Trophoblast cell (in vitro differentiated cells and primary cell): ENCODE data around the gene MAML1.

Experiments
- DNase-seq, 2 donors: peaks; one replicate each; pipeline ENCODE4 v3.0.0-alpha.2; 2016
- H2AFZ ChIP-seq: 2 replicates; pipeline ENCODE4 v1.6.1; 2013; ENCODE audit warnings: low read length, moderate library complexity, mild to moderate bottlenecking; ENCODE audit not compliant: insufficient read depth, poor library complexity
- H2AK5ac ChIP-seq: 2 replicates; pipeline ENCODE4 v1.6.1; 2013; ENCODE audit warnings: mild to moderate bottlenecking, low read length
- H2BK120ac ChIP-seq: 2 replicates; pipeline ENCODE4 v1.6.1; 2013; ENCODE audit warnings: low read length, mild to moderate bottlenecking, moderate library complexity; ENCODE audit not compliant: insufficient read depth, poor library complexity
- H2BK12ac ChIP-seq: 2 replicates; pipeline ENCODE4 v1.6.1; 2013; ENCODE audit warnings: mild to moderate bottlenecking, low read length, moderate library complexity
- H2BK5ac ChIP-seq: 2 replicates; pipeline ENCODE4 v1.6.1; 2013; ENCODE audit warnings: low read length, low read depth, moderate library complexity, mild to moderate bottlenecking; ENCODE audit not compliant: poor library complexity
- H3K14ac ChIP-seq: 2 replicates; pipeline ENCODE4 v1.6.1; 2013; ENCODE audit warnings: mild to moderate bottlenecking, low read length
- H3K18ac ChIP-seq: 2 replicates; pipeline ENCODE4 v1.6.1; 2013; ENCODE audit warnings: mild to moderate bottlenecking, low read length
- H3K23ac ChIP-seq: 2 replicates; pipeline ENCODE4 v1.6.1; 2013; ENCODE audit warnings: low read length
- H3K27ac ChIP-seq: 2 replicates; pipeline ENCODE4 v1.5.1; 2013; ENCODE audit warnings: low read depth, mild to moderate bottlenecking, inconsistent platforms, low read length, moderate library complexity
- H3K27me3 ChIP-seq: 2 replicates; pipeline ENCODE4 v1.6.1; 2013; ENCODE audit warnings: inconsistent platforms, mild to moderate bottlenecking, low read length, moderate library complexity; ENCODE audit not compliant: insufficient read depth
- H3K36me3 ChIP-seq, 2 experiments: 1 replicate in 1 of 2; 2 replicates in 1 of 2; pipeline ENCODE4 v1.6.1; 2013; ENCODE audit warnings: low read length in 2 of 2, mild to moderate bottlenecking in 2 of 2, moderate library complexity in 1 of 2; ENCODE audit not compliant: insufficient read depth in 2 of 2, control insufficient read depth in 1 of 2
- H3K4ac ChIP-seq: 2 replicates; pipeline ENCODE4 v1.6.1; 2013; ENCODE audit warnings: low read depth, mild to moderate bottlenecking, low read length, moderate library complexity
- H3K4me1 ChIP-seq, 2 experiments: 1 replicate in 1 of 2; 2 replicates in 1 of 2; pipeline ENCODE4 v1.6.1; 2013; ENCODE audit warnings: low read length in 2 of 2, mild to moderate bottlenecking in 2 of 2, moderate library complexity in 1 of 2; ENCODE audit not compliant: insufficient read depth in 2 of 2, control insufficient read depth in 1 of 2
- H3K4me2 ChIP-seq: 2 replicates; pipeline ENCODE4 v1.6.1; 2013; ENCODE audit warnings: inconsistent platforms, mild to moderate bottlenecking, low read length, moderate library complexity
- H3K4me3 ChIP-seq: 2 replicates; pipeline ENCODE4 v1.5.1; 2013; ENCODE audit warnings: mild to moderate bottlenecking, low read depth, low read length, inconsistent platforms
- H3K79me1 ChIP-seq: one replicate; pipeline ENCODE4 v1.6.1; 2013; ENCODE audit warnings: low read length
- H3K79me2 ChIP-seq: 2 replicates; pipeline ENCODE4 v1.6.1; 2013; ENCODE audit warnings: low read length, mild to moderate bottlenecking; ENCODE audit not compliant: control insufficient read depth, insufficient read depth, poor library complexity
- H3K9ac ChIP-seq: 2 replicates; pipeline ENCODE4 v1.6.1; 2013; ENCODE audit warnings: mild to moderate bottlenecking, low read length
- H3K9me3 ChIP-seq: 2 replicates; pipeline ENCODE4 v1.6.1; 2013; ENCODE audit warnings: low read depth, mild to moderate bottlenecking, control low read depth, inconsistent platforms, low read length; ENCODE audit not compliant: insufficient read depth
- H4K12ac ChIP-seq: 2 replicates; pipeline ENCODE4 v1.6.1; 2013; ENCODE audit warnings: low read depth, mild to moderate bottlenecking, low read length, moderate library complexity
- H4K8ac ChIP-seq: 2 replicates; pipeline ENCODE4 v1.6.1; 2013; ENCODE audit warnings: low read depth, mild to moderate bottlenecking, low read length, moderate library complexity
- H4K91ac ChIP-seq: one replicate; pipeline ENCODE4 v1.6.1; 2013; ENCODE audit warnings: low read depth, mild to moderate bottlenecking, low read length, moderate library complexity
- WGBS: extraction: QIAGEN DNeasy Blood & Tissue Kit; methylation state at CpG from one replicate; pipeline ENCODE4 v1.1.7; 2013; ENCODE audit warnings: missing lambda C conversion rate; ENCODE audit not compliant: insufficient read length, insufficient coverage; ENCODE audit errors: extremely low coverage; 5-methylcytosine and 5-hydroxymethylcytosine counted together

Gene MAML1

DNA sequence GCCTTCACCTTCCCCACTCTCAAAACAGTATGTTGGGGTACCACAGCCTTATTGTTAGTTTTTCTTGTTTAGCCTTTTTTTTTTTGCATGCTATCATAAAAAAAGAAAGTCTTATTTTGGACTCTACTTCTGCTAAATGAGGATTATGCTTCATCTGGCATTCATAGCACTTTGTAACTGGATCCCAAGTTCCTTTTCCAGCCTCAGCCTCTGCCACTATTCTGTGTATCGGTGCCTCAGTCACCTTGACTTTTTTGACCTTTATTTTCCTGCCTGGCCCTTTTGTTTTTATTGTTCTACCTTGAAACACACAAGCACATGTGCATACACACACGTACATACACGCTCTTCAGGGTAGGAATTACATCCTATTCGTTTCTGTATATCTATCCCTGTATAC is 8.5 kb upstream of the MAML1 start:
- no peaks in the 10 kb centered on the region for H3K9me3 ChIP-seq
- no peaks in the 10 kb centered on the region for H3K79me2 ChIP-seq
- no peak overlapping the region for H3K18ac ChIP-seq
- H2AK5ac ChIP-seq, result no peak overlapping the region
- H3K27ac ChIP-seq, result no peak overlapping the region
- no peak overlapping the region for H2BK120ac ChIP-seq
- H3K4me1 ChIP-seq, result no peaks in the 10 kb centered on the region
- no peak overlapping the region for H4K91ac ChIP-seq
- no peaks in the 10 kb centered on the region for H3K27me3 ChIP-seq
- H3K14ac ChIP-seq, result no peak overlapping the region
- no peak overlapping the region for H2BK5ac ChIP-seq
- H3K4me3 ChIP-seq, result no peak overlapping the region
- H2AFZ ChIP-seq, result no peak overlapping the region
- no peak overlapping the region for H3K9ac ChIP-seq
- H3K23ac ChIP-seq, result no peak overlapping the region
- no peak overlapping the region for H3K4me2 ChIP-seq
- no peak overlapping the region for H4K12ac ChIP-seq
- no peaks in the 10 kb centered on the region for H3K79me1 ChIP-seq
- peaks cover 44 to 71% of the 10 kb centered on the region in 2 experiments for H3K36me3 ChIP-seq
- no peak for DNase-seq
- no peak overlapping the region for H4K8ac ChIP-seq
- no peak overlapping the region for H3K4ac ChIP-seq
- H2BK12ac ChIP-seq, result no peak overlapping the region
- WGBS, result no CpG with 5 or more reads among the region's 4 CpGs

DNA sequence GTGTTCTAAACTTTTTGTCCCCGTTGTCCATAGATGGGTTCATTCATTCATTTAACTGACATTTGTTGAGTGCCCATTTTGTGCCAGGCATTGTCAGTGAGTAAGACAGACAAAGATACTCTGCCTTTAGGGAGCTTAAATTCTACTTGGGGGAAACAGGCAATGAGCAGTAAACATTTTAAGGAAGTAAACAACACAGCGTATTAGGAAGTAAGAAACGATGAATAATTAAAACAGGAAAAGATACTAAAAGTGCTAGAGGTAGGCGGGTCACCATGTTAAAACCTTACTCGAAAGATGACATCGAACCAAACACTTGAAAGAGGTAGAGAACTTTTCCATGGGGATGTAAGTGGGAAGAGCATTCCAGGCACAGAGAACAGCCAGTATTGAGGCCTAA is 5.5 kb upstream of the MAML1 start:
- Histone ChIP-seq H3K27ac (no peak overlapping the region), H2AFZ (no peak overlapping the region), H4K91ac (no peak overlapping the region), H4K8ac (no peak overlapping the region), H2BK12ac (no peak overlapping the region), H3K9me3 (no peaks in the 10 kb centered on the region), H3K9ac (no peak overlapping the region), H2BK120ac (no peak overlapping the region), H3K4me2 (no peak overlapping the region), H2BK5ac (no peak overlapping the region), H3K4ac (no peak overlapping the region), H3K79me2 (no peaks in the 10 kb centered on the region), H3K4me1 (no peaks in the 10 kb centered on the region), H4K12ac (no peak overlapping the region), H3K23ac (no peak overlapping the region), H3K14ac (no peak overlapping the region), H3K27me3 (no peaks in the 10 kb centered on the region), H3K36me3 (peaks cover 28 to 55% of the 10 kb centered on the region in 2 experiments), H3K18ac (no peak overlapping the region), H3K79me1 (no peaks in the 10 kb centered on the region), H2AK5ac (no peak overlapping the region), H3K4me3 (no peak overlapping the region)
- DNase-seq, result no peak
- no CpG with 5 or more reads among the region's 6 CpGs for WGBS

DNA sequence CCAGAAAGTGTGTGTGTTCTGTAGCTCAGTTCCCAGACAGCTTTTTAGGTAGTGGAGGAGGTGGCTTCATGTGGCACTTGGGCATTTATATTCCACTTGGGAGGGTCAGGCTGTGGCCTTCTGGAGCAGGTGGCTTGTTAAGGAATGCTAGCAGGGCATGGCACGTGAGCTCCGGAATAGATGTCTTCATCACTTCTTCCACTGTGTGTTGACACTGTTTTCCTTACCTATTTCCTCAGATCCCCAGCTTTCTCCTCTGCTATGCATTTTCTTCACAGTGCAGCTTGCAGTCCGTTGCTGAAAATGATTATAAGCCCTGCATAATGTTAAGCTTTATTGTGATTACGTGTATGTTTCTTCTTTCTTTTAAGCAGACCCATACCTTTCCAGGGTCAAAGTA is 3.3 kb upstream of the MAML1 start:
- Histone ChIP-seq H3K36me3 (peaks cover 24 to 37% of the 10 kb centered on the region in 2 experiments), H3K27ac (no peak overlapping the region), H3K4me1 (no peaks in the 10 kb centered on the region), H3K4me2 (no peak overlapping the region), H3K9me3 (no peaks in the 10 kb centered on the region), H2BK5ac (no peak overlapping the region), H2BK12ac (no peak overlapping the region), H2AK5ac (no peak overlapping the region), H3K18ac (no peak overlapping the region), H3K9ac (no peak overlapping the region), H3K14ac (no peak overlapping the region), H3K79me2 (peaks cover 10% of the 10 kb centered on the region), H4K12ac (no peak overlapping the region), H2BK120ac (no peak overlapping the region), H3K4ac (no peak overlapping the region), H3K4me3 (no peak overlapping the region), H3K23ac (peak overlapping the region; percentile 44), H3K27me3 (no peaks in the 10 kb centered on the region), H4K91ac (no peak overlapping the region), H3K79me1 (peaks cover 8% of the 10 kb centered on the region), H4K8ac (no peak overlapping the region), H2AFZ (no peak overlapping the region)
- WGBS, result no CpG with 5 or more reads among the region's 4 CpGs
- no peak for DNase-seq

DNA sequence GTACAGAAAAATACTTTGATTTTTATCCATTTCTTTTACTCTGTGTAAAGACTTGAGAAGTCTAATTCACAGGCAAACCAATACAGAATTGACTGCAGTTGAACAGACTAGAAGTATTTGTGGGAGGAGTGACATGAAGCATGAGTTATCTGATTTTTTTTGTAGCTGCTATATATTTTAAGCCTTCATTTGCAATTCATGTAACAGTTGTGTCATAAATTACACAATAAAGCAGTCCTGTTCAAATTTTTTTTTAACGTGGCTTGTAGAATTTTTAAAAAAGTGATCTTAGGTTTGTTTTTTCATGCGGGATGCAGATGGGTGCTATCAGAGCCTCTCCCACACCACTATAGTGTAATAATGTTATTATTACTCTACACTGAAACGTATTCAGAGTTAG is 2.9 kb upstream of the MAML1 start:
- H3K4me1 ChIP-seq, result no peaks in the 10 kb centered on the region
- no peak overlapping the region for H3K18ac ChIP-seq
- no peak overlapping the region for H4K8ac ChIP-seq
- no peak overlapping the region for H4K91ac ChIP-seq
- H2BK120ac ChIP-seq, result no peak overlapping the region
- no peak overlapping the region for H3K14ac ChIP-seq
- H3K4ac ChIP-seq, result no peak overlapping the region
- H2BK12ac ChIP-seq, result no peak overlapping the region
- WGBS, result no CpG with 5 or more reads among the region's 3 CpGs
- H3K23ac ChIP-seq, result no peak overlapping the region
- H2BK5ac ChIP-seq, result no peak overlapping the region
- no peak overlapping the region for H4K12ac ChIP-seq
- no peak overlapping the region for H3K4me2 ChIP-seq
- peaks cover 8% of the 10 kb centered on the region for H3K79me1 ChIP-seq
- H3K27me3 ChIP-seq, result no peaks in the 10 kb centered on the region
- no peaks in the 10 kb centered on the region for H3K9me3 ChIP-seq
- H3K27ac ChIP-seq, result no peak overlapping the region
- H3K79me2 ChIP-seq, result peaks cover 14% of the 10 kb centered on the region
- no peak for DNase-seq
- H2AK5ac ChIP-seq, result no peak overlapping the region
- no peak overlapping the region for H3K4me3 ChIP-seq
- H3K9ac ChIP-seq, result no peak overlapping the region
- H3K36me3 ChIP-seq, result peaks cover 25 to 35% of the 10 kb centered on the region in 2 experiments
- H2AFZ ChIP-seq, result no peak overlapping the region
